ENCODE results near the gene MICAL2.

Gene MICAL2

GRCh38 chr11:12154871-12155668 lies 44.7 kb downstream of the MICAL2 start:
- no peak for TF ChIP-seq JUND (IDR thresholded peaks at IDR 0.05; ENCODE audit: low read depth)
- in situ Hi-C loops (cut with HindIII; ENCODE audit: low pct_unique_long_range_greater_than_20kb, low sequenced_read_pairs), result no loop called here
- no peak for DNase-seq (ENCODE audit: low read depth in 1 of 2, low spot score in 1 of 2)

- in situ Hi-C loops (cut with HindIII; ENCODE audit: low pct_unique_long_range_greater_than_20kb, low sequenced_read_pairs), result no loop called here
- no peak for TF ChIP-seq JUND (IDR thresholded peaks at IDR 0.05; ENCODE audit: low read depth)
- no peak for DNase-seq (ENCODE audit: low read depth in 1 of 2, low spot score in 1 of 2)
These were observed 45.3 kb downstream of the MICAL2 start for GRCh38 chr11:12155696-12156095.

GRCh38 chr11:12156301-12157140 lies 46.1 kb downstream of the MICAL2 start:
- in situ Hi-C loops (cut with HindIII; ENCODE audit: low pct_unique_long_range_greater_than_20kb, low sequenced_read_pairs), result no loop called here
- DNase-seq (ENCODE audit: low read depth in 1 of 2, low spot score in 1 of 2), result no peak
- TF ChIP-seq JUND (IDR thresholded peaks at IDR 0.05; ENCODE audit: low read depth), result no peak

GRCh38 chr11:12157241-12157661 lies 46.9 kb downstream of the MICAL2 start:
- in situ Hi-C loops (cut with HindIII; ENCODE audit: low pct_unique_long_range_greater_than_20kb, low sequenced_read_pairs), result no loop called here
- TF ChIP-seq JUND (IDR thresholded peaks at IDR 0.05; ENCODE audit: low read depth), result no peak
- no peak for DNase-seq (ENCODE audit: low read depth in 1 of 2, low spot score in 1 of 2)

- no peak for DNase-seq (ENCODE audit: low read depth in 1 of 2, low spot score in 1 of 2)
- in situ Hi-C loops (cut with HindIII; ENCODE audit: low pct_unique_long_range_greater_than_20kb, low sequenced_read_pairs), result no loop called here
- no peak for TF ChIP-seq JUND (IDR thresholded peaks at IDR 0.05; ENCODE audit: low read depth)
These were observed 48.5 kb downstream of the MICAL2 start for GRCh38 chr11:12158909-12159308.

GRCh38 chr11:12159351-12160099 lies 49.1 kb downstream of the MICAL2 start:
- no peak for DNase-seq (ENCODE audit: low read depth in 1 of 2, low spot score in 1 of 2)
- in situ Hi-C loops (cut with HindIII; ENCODE audit: low pct_unique_long_range_greater_than_20kb, low sequenced_read_pairs), result no loop called here
- TF ChIP-seq JUND (IDR thresholded peaks at IDR 0.05; ENCODE audit: low read depth), result no peak

- in situ Hi-C loops (cut with HindIII; ENCODE audit: low pct_unique_long_range_greater_than_20kb, low sequenced_read_pairs), result no loop called here
- DNase-seq (ENCODE audit: low read depth in 1 of 2, low spot score in 1 of 2), result no peak
- TF ChIP-seq JUND (IDR thresholded peaks at IDR 0.05; ENCODE audit: low read depth), result no peak
These were observed 49.8 kb downstream of the MICAL2 start for GRCh38 chr11:12160231-12160630.

- TF ChIP-seq JUND (IDR thresholded peaks at IDR 0.05; ENCODE audit: low read depth), result no peak
- DNase-seq (ENCODE audit: low read depth in 1 of 2, low spot score in 1 of 2), result no peak
- in situ Hi-C loops (cut with HindIII; ENCODE audit: low pct_unique_long_range_greater_than_20kb, low sequenced_read_pairs), result no loop called here
These were observed 50.3 kb downstream of the MICAL2 start for GRCh38 chr11:12160680-12161079.

- no peak for TF ChIP-seq JUND (IDR thresholded peaks at IDR 0.05; ENCODE audit: low read depth)
- in situ Hi-C loops (cut with HindIII; ENCODE audit: low pct_unique_long_range_greater_than_20kb, low sequenced_read_pairs), result no loop called here
- DNase-seq (ENCODE audit: low read depth in 1 of 2, low spot score in 1 of 2), result no peak
These were observed 50.7 kb downstream of the MICAL2 start for GRCh38 chr11:12161137-12161536.

GRCh38 chr11:12161603-12162350 lies 51.4 kb downstream of the MICAL2 start:
- no peak for DNase-seq (ENCODE audit: low read depth in 1 of 2, low spot score in 1 of 2)
- in situ Hi-C loops (cut with HindIII; ENCODE audit: low pct_unique_long_range_greater_than_20kb, low sequenced_read_pairs), result no loop called here
- TF ChIP-seq JUND (IDR thresholded peaks at IDR 0.05; ENCODE audit: low read depth), result no peak

GRCh38 chr11:12162652-12163051 lies 52.3 kb downstream of the MICAL2 start:
- DNase-seq (ENCODE audit: low read depth in 1 of 2, low spot score in 1 of 2), result no peak
- in situ Hi-C loops (cut with HindIII; ENCODE audit: low pct_unique_long_range_greater_than_20kb, low sequenced_read_pairs), result no loop called here

More at GRCh38 chr11:12162652-12163051, 52.3 kb downstream of the MICAL2 start:
- no peak for TF ChIP-seq JUND (IDR thresholded peaks at IDR 0.05; ENCODE audit: low read depth)

Measured in T47D (cell line).